ENCODE results near the gene GRB10.

DNA sequence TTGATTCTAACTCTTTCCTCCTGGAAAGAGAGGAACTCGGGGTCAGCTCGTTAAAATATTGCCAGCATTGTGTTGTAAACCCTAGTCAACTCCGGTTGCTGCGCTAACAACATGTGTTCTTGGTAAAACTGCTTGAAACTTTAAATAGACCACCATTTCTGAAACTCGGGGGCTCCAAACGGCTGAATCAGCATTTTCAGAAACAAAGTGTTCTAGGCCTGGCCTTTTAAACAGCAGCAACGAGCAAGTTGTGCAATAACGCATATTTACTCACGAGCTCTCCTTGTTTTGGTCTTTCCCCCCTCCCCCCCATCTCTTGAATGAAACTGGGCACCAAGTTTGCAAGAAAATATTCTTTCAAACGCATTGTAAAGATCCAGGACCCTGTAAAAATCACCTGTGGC is 9.2 kb upstream of the GRB10 start:
- TF ChIP-seq, protein P1, sequence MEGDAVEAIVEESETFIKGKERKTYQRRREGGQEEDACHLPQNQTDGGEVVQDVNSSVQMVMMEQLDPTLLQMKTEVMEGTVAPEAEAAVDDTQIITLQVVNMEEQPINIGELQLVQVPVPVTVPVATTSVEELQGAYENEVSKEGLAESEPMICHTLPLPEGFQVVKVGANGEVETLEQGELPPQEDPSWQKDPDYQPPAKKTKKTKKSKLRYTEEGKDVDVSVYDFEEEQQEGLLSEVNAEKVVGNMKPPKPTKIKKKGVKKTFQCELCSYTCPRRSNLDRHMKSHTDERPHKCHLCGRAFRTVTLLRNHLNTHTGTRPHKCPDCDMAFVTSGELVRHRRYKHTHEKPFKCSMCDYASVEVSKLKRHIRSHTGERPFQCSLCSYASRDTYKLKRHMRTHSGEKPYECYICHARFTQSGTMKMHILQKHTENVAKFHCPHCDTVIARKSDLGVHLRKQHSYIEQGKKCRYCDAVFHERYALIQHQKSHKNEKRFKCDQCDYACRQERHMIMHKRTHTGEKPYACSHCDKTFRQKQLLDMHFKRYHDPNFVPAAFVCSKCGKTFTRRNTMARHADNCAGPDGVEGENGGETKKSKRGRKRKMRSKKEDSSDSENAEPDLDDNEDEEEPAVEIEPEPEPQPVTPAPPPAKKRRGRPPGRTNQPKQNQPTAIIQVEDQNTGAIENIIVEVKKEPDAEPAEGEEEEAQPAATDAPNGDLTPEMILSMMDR (IDR thresholded peaks at IDR 0.05), result no peak
- no peak for TF ChIP-seq ZFX (IDR thresholded peaks at IDR 0.05; ENCODE audit: borderline replicate concordance)
